Neural cell (in vitro differentiated cells): ENCODE data around the gene ANKRD49. TPM values are rescaled to one million over a fixed set of nuclear protein-coding genes. Genes with fewer than 3 reads are reported as not detected.

Source experiments
- H2AFZ ChIP-seq: fragments of 200-600, 300-800 bp; sonication (generic), shearing (Covaris generic); 2 replicates; pipeline ENCODE4 v1.6.0; 2014; ENCODE audit warnings: low read depth, mild to moderate bottlenecking, antibody characterized with exemption, low read length, moderate library complexity
- H3F3A ChIP-seq: fragments of 200-600 bp; shearing (Covaris generic); 2 replicates; pipeline ENCODE4 v1.6.1; 2016; ENCODE audit warnings: mild to moderate bottlenecking, moderate library complexity, mixed read lengths, antibody characterized with exemption, low read length; ENCODE audit not compliant: insufficient read depth, poor library complexity, severe bottlenecking
- H3K27ac ChIP-seq: fragments of 200-600, 300-800 bp; sonication (generic), shearing (Covaris generic); 2 replicates; pipeline ENCODE4 v1.5.1; 2014; ENCODE audit warnings: mild to moderate bottlenecking, low read length, moderate library complexity
- H3K27me3 ChIP-seq: fragments of 300-800, 200-600 bp; sonication (generic), shearing (Covaris generic); 2 replicates; pipeline ENCODE4 v1.6.0; 2014; ENCODE audit warnings: mild to moderate bottlenecking, low read depth, low read length, moderate library complexity; ENCODE audit not compliant: insufficient read depth
- H3K36me3 ChIP-seq: fragments of 300-800, 200-600 bp; sonication (generic), shearing (Covaris generic); 2 replicates; pipeline ENCODE4 v1.5.1; 2014; ENCODE audit warnings: mild to moderate bottlenecking, antibody characterized with exemption, low read length, moderate library complexity; ENCODE audit not compliant: insufficient read depth
- H3K4me2 ChIP-seq: fragments of 300-800, 200-600 bp; sonication (generic), shearing (Covaris generic); 2 replicates; pipeline ENCODE4 v1.6.0; 2014; ENCODE audit warnings: mild to moderate bottlenecking, low read length
- H3K4me3 ChIP-seq: fragments of 300-800, 200-600 bp; sonication (generic), shearing (Covaris generic); 2 replicates; pipeline ENCODE4 v1.5.1; 2014; ENCODE audit warnings: mild to moderate bottlenecking, low read length, moderate library complexity
- H3K79me2 ChIP-seq: fragments of 200-600 bp; shearing (Covaris generic); replicated peaks from 2 replicates; pipeline ENCODE4 v1.6.0; 2014; ENCODE audit warnings: mild to moderate bottlenecking, low read length, moderate library complexity; ENCODE audit not compliant: insufficient read depth
- H3K9ac ChIP-seq: fragments of 300-800, 200-600 bp; sonication (generic), shearing (Covaris generic); 2 replicates; pipeline ENCODE4 v1.6.1; 2016; ENCODE audit warnings: mild to moderate bottlenecking, low read length, mixed read lengths
- H3K9me2 ChIP-seq: fragments of 200-600 bp; shearing (Covaris generic); 2 replicates; pipeline ENCODE4 v1.6.1; 2016; ENCODE audit warnings: mild to moderate bottlenecking, low read length, mixed read lengths; ENCODE audit not compliant: insufficient read depth
- H3K9me3 ChIP-seq: fragments of 200-600, 300-800 bp; sonication (generic), shearing (Covaris generic); 2 replicates; pipeline ENCODE4 v1.6.1; 2016; ENCODE audit warnings: mild to moderate bottlenecking, mixed run types, low read length, moderate library complexity, mixed read lengths
- H4K20me1 ChIP-seq: fragments of 200-600 bp; shearing (Covaris generic); 2 replicates; pipeline ENCODE4 v1.6.1; 2016; ENCODE audit warnings: mild to moderate bottlenecking, mixed run types; ENCODE audit not compliant: insufficient read depth
- EP300 ChIP-seq: fragments of 450-650 bp; conservative IDR thresholded peaks from 2 replicates; pipeline ENCODE4 v1.6.1; 2014; ENCODE audit warnings: antibody characterized with exemption, mild to moderate bottlenecking, moderate library complexity; ENCODE audit not compliant: poor library complexity, severe bottlenecking
- EZH2 ChIP-seq: fragments of 200-600, 300-800 bp; shearing (Covaris generic), sonication (generic); IDR thresholded peaks from 2 replicates; pipeline ENCODE4 v1.6.1; 2014; ENCODE audit warnings: antibody characterized with exemption, low read length, borderline replicate concordance, mild to moderate bottlenecking; ENCODE audit not compliant: insufficient read depth, poor library complexity, severe bottlenecking
- MXI1 ChIP-seq: fragments of 450-650 bp; conservative IDR thresholded peaks from 2 replicates; pipeline ENCODE4 v1.6.1; 2014; ENCODE audit warnings: antibody characterized with exemption, mild to moderate bottlenecking; ENCODE audit not compliant: poor library complexity, severe bottlenecking
- POLR2AphosphoS5 ChIP-seq: IDR thresholded peaks from 2 replicates; pipeline ENCODE4 v1.6.1; 2012
- RAD21 ChIP-seq: fragments of 450-650 bp; conservative IDR thresholded peaks from 2 replicates; pipeline ENCODE4 v1.6.1; 2014; ENCODE audit warnings: antibody characterized with exemption, mild to moderate bottlenecking, moderate library complexity
- SMC3 ChIP-seq: fragments of 450-650 bp; conservative IDR thresholded peaks from 2 replicates; pipeline ENCODE4 v1.6.1; 2014; ENCODE audit warnings: antibody characterized with exemption, mild to moderate bottlenecking, moderate library complexity; ENCODE audit not compliant: poor library complexity
- TAF1 ChIP-seq: IDR thresholded peaks from 2 replicates; pipeline ENCODE4 v1.6.1; 2012; ENCODE audit warnings: low read depth
- polyA plus RNA-seq: library from polyadenylated mRNA; depleted of rRNA; stranded (reverse); fragments of >200 nt; gene quantifications from 2 replicates; pipeline ENCODE4 v1.2.3, GENCODE V29; 2014
- TF ChIP-seq, protein P1 (sequence below): fragments of 450-650 bp; IDR thresholded peaks from 2 replicates; pipeline ENCODE4 v1.5.1; 2014; ENCODE audit warnings: antibody characterized with exemption, mild to moderate bottlenecking, moderate library complexity; ENCODE audit not compliant: poor library complexity, severe bottlenecking
- TF ChIP-seq, protein P2 (sequence below): IDR thresholded peaks from 2 replicates; pipeline ENCODE4 v1.6.1; 2012; ENCODE audit warnings: borderline replicate concordance

The ANKRD49 gene
- polyA plus RNA-seq, 1 donor from 2014 or later = 54.6 TPM

DNA sequence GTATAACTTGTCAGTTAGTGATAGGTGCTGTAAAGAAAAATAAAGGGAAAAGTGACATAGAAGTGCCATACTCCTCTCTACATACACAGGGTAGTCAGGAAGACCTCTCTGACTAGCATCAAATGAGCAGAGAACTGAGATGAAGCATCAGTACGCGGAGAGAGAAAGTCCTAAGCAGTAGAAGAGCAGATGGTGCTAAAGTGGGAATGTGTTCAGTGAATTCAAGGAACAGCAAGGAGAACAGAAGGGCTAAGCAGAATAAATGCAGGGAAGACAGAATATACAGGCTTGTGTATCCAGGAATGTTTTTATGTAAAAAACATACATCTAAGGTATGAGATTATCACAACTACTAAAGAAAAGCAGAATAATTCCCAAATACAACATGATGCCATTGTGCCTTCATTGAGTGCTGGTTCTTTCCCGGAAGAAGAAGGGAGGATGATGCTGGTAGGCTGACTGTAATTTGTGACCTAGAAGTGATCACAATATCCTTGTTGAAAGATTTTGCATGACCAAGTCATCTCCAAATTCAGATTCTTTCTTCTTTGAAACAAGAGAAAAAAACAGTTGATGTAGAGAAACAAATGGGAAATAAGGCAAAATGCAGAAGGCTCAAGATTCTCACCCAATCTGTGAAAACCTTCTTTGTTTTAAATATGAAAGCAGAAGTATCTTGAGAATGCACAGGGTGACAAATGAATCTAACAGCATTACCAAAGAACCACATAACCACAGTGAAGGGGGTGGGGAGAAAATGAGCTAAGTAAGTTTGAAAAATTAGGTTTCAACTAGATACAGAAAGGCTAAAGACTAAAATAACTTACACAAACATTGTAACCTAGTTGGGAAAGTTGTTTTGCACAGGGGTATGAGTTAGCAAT is 20.6 kb upstream of the ANKRD49 start:
- H3K4me2 ChIP-seq = no peak overlapping the region

DNA sequence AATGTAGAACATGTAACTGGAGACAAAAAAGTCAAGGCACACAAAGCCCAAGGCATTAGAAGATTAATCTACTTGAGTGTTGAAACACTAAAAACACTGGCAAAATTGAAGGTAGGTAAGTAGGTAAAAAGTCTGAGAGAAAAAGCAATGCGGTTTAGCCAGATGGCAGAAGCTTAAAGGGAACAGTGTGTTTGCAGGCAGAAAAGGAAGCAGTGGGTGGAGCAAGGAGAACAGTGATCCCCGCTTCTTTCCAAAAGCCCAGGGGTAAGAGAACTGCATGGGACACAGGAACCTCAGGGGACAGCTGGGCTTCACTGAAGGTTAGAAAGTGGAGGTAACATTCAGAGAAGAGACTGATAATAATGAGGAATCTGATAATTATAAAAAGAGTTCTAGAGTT is 16.2 kb upstream of the ANKRD49 start:
- no peaks in the 10 kb centered on the region for H3F3A ChIP-seq
- H2AFZ ChIP-seq = no peak overlapping the region
- H3K9me2 ChIP-seq = no peaks in the 10 kb centered on the region
- no peak overlapping the region for H3K4me3 ChIP-seq
- no peaks in the 10 kb centered on the region for H3K79me2 ChIP-seq
- no peaks in the 10 kb centered on the region for H3K9me3 ChIP-seq
- H4K20me1 ChIP-seq = no peaks in the 10 kb centered on the region
- H3K36me3 ChIP-seq = peaks cover 3% of the 10 kb centered on the region
- no peak overlapping the region for H3K9ac ChIP-seq
- H3K27me3 ChIP-seq = no peaks in the 10 kb centered on the region
- TF ChIP-seq POLR2AphosphoS5 (no peak), EP300 (no peak), EZH2 (no peak), RAD21 (no peak), MXI1 (no peak), SMC3 (no peak), TAF1 (no peak)
- TF ChIP-seq, protein P1, sequence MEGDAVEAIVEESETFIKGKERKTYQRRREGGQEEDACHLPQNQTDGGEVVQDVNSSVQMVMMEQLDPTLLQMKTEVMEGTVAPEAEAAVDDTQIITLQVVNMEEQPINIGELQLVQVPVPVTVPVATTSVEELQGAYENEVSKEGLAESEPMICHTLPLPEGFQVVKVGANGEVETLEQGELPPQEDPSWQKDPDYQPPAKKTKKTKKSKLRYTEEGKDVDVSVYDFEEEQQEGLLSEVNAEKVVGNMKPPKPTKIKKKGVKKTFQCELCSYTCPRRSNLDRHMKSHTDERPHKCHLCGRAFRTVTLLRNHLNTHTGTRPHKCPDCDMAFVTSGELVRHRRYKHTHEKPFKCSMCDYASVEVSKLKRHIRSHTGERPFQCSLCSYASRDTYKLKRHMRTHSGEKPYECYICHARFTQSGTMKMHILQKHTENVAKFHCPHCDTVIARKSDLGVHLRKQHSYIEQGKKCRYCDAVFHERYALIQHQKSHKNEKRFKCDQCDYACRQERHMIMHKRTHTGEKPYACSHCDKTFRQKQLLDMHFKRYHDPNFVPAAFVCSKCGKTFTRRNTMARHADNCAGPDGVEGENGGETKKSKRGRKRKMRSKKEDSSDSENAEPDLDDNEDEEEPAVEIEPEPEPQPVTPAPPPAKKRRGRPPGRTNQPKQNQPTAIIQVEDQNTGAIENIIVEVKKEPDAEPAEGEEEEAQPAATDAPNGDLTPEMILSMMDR = no peak
- TF ChIP-seq, protein P2, sequence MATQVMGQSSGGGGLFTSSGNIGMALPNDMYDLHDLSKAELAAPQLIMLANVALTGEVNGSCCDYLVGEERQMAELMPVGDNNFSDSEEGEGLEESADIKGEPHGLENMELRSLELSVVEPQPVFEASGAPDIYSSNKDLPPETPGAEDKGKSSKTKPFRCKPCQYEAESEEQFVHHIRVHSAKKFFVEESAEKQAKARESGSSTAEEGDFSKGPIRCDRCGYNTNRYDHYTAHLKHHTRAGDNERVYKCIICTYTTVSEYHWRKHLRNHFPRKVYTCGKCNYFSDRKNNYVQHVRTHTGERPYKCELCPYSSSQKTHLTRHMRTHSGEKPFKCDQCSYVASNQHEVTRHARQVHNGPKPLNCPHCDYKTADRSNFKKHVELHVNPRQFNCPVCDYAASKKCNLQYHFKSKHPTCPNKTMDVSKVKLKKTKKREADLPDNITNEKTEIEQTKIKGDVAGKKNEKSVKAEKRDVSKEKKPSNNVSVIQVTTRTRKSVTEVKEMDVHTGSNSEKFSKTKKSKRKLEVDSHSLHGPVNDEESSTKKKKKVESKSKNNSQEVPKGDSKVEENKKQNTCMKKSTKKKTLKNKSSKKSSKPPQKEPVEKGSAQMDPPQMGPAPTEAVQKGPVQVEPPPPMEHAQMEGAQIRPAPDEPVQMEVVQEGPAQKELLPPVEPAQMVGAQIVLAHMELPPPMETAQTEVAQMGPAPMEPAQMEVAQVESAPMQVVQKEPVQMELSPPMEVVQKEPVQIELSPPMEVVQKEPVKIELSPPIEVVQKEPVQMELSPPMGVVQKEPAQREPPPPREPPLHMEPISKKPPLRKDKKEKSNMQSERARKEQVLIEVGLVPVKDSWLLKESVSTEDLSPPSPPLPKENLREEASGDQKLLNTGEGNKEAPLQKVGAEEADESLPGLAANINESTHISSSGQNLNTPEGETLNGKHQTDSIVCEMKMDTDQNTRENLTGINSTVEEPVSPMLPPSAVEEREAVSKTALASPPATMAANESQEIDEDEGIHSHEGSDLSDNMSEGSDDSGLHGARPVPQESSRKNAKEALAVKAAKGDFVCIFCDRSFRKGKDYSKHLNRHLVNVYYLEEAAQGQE = no peak
- H3K27ac ChIP-seq = no peak overlapping the region
- no peak overlapping the region for H3K4me2 ChIP-seq

More for the DNA sequence above, 20.6 kb upstream of the ANKRD49 start:
- no peak overlapping the region for H3K4me3 ChIP-seq
- H3K9ac ChIP-seq = no peak overlapping the region
- no peak overlapping the region for H2AFZ ChIP-seq
- no peaks in the 10 kb centered on the region for H3K79me2 ChIP-seq
- TF ChIP-seq POLR2AphosphoS5 (no peak), EP300 (no peak), EZH2 (no peak), SMC3 (no peak), RAD21 (no peak), MXI1 (no peak), TAF1 (no peak)
- TF ChIP-seq, protein P2 = no peak
- TF ChIP-seq, protein P1 = no peak
- H3K27me3 ChIP-seq = no peaks in the 10 kb centered on the region
- H3K9me2 ChIP-seq = no peaks in the 10 kb centered on the region
- H4K20me1 ChIP-seq = no peaks in the 10 kb centered on the region
- no peaks in the 10 kb centered on the region for H3K9me3 ChIP-seq
- H3K27ac ChIP-seq = no peak overlapping the region
- H3F3A ChIP-seq = no peaks in the 10 kb centered on the region
- H3K36me3 ChIP-seq = peaks cover 3% of the 10 kb centered on the region
